Erythroblast (primary cell): ENCODE results near the gene CELSR2.

Source experiments
- GATA1 ChIP-seq: IDR thresholded peaks from 2 replicates; pipeline ENCODE4 v1.6.1; 2011; ENCODE audit warnings: low read depth, mild to moderate bottlenecking, control low read depth, low read length, moderate library complexity
- POLR2A ChIP-seq: IDR thresholded peaks from 2 replicates; pipeline ENCODE4 v1.6.1; 2011; ENCODE audit warnings: mild to moderate bottlenecking, low read length

DNA sequence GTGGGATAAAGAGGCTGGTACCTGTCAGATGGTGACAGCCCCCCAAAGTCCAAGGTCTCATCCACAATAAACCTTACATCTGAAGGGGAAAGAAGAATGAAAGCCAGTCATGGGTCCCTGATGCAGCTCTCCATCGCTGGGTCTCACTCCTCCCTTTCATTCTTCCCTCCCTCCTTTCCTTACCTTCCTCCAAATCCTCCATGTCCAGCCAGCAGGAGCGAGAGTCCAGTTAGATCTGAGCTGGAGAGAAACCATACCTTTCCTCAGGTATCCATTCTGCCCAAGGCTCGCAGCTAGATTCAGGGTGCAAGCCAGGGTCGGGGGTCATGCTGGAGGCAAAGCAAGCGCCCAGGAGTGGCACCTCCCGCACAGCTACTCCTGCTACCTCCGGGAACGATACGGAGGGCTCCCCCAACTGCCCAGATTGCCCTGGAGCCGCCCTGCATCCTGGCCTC is 33.2 kb downstream of the CELSR2 start:
- no peak for TF ChIP-seq POLR2A
- TF ChIP-seq GATA1: no peak
